K562 (cell line): Measurements from ENCODE around the gene JPH2. TPM values are rescaled to one million over a fixed set of nuclear protein-coding genes. Genes with fewer than 3 reads are reported as not detected.
A peak's percentile ranks its signal among the peaks of the same experiment; 100 is the strongest.

Experiments
- ATAC-seq: fragments of 200-7000 bp; cut with Tn5 transposase; 3 replicates; pipeline ENCODE4 v1.9.1; 2020; ENCODE audit warnings: moderate library complexity
- BruUV-seq: library from RNA; stranded (reverse); fragments of 400-500 nt; replicated peaks from 2 replicates; lab custom pipeline; 2021; lab: Mats Ljungman, UMichigan
- CTCF ChIA-PET: fragments of 300-600 bp; formaldehyde crosslinking; extraction: SDS; loops from one replicate; lab custom pipeline; 2021; ENCODE audit warnings: low intra/inter-chr PET ratio; lab: Yijun Ruan, JAX
- POLR2A ChIA-PET: fragments of 300-600, 350-650 bp; sonication (Branson Sonifier 250); formaldehyde crosslinking; extraction: SDS; loops from one replicate; lab custom pipeline; 2021; ENCODE audit warnings: antibody characterized with exemption, inconsistent platforms; lab: Yijun Ruan, JAX
- DNase-seq, 4 experiments: peaks; one replicate each; pipeline versions ENCODE4 v3.0.0 to v3.0.0-alpha.2; 2011 to 2018; ENCODE audit warnings: low spot score in 3 of 4, mixed read lengths in 3 of 4; ENCODE audit errors: extremely low read depth in 1 of 4
- FAIRE-seq: peaks from 2 replicates; lab custom pipeline; 2011; peaks lifted over from hg19 to GRCh38; lab: Jason Lieb, UNC
- H2AFZ ChIP-seq: 2 replicates; pipeline ENCODE4 v1.6.0; 2011; ENCODE audit warnings: low read depth, low read length, control low read depth, inconsistent platforms
- H3K27ac ChIP-seq: fragments of 200-600 bp; 3 replicates; pipeline ENCODE4 v1.8.0; 2011; ENCODE audit warnings: low read depth, mild to moderate bottlenecking, control low read depth, inconsistent platforms, low read length, moderate library complexity, mixed read lengths; ENCODE audit errors: extremely low read depth
- H3K27me3 ChIP-seq, 2 experiments: fragments of 300-600 bp in 1 of 2; 2 replicates in 1 of 2; 3 replicates in 1 of 2; pipeline versions ENCODE4 v1.6.0 to v1.8.0; 2011; ENCODE audit warnings: inconsistent platforms in 2 of 2, low read length in 2 of 2, mild to moderate bottlenecking in 1 of 2, mixed read lengths in 1 of 2, moderate library complexity in 1 of 2; ENCODE audit not compliant: control insufficient read depth in 2 of 2, insufficient read depth in 2 of 2
- H3K36me3 ChIP-seq: fragments of 300-600 bp; 3 replicates; pipeline ENCODE4 v1.8.0; 2011; ENCODE audit warnings: mild to moderate bottlenecking, low read length, inconsistent platforms; ENCODE audit not compliant: control insufficient read depth, insufficient read depth
- H3K4me1 ChIP-seq, 2 experiments: fragments of 200-600 bp in 1 of 2; replicated peaks in 1 of 2; 2 replicates in 1 of 2; 3 replicates in 1 of 2; pipeline versions ENCODE4 v1.5.1 to v1.8.0; 2011; ENCODE audit warnings: inconsistent platforms in 2 of 2, low read length in 2 of 2, mild to moderate bottlenecking in 1 of 2, mixed read lengths in 1 of 2, moderate library complexity in 1 of 2; ENCODE audit not compliant: control insufficient read depth in 2 of 2, insufficient read depth in 2 of 2
- H3K4me2 ChIP-seq: 2 replicates; pipeline ENCODE4 v1.6.1; 2011; ENCODE audit warnings: low read length, control low read depth, inconsistent platforms, mixed read lengths; ENCODE audit not compliant: insufficient read depth
- H3K4me3 ChIP-seq: fragments of 200-600 bp; sonication (generic), shearing (Covaris generic); 2 replicates; pipeline ENCODE4 v1.5.1; 2016; ENCODE audit warnings: control low read depth, inconsistent platforms
- H3K79me2 ChIP-seq: fragments of 200-600 bp; 3 replicates; pipeline ENCODE4 v1.8.0; 2011; ENCODE audit warnings: low read length, inconsistent platforms; ENCODE audit not compliant: control insufficient read depth, insufficient read depth
- H3K9ac ChIP-seq, 2 experiments: 2 replicates each; pipeline versions ENCODE4 v1.6.0 to v1.6.1; 2011; ENCODE audit warnings: low read depth in 2 of 2, low read length in 2 of 2, control low read depth in 1 of 2, inconsistent platforms in 1 of 2, mild to moderate bottlenecking in 1 of 2, mixed read lengths in 1 of 2; ENCODE audit not compliant: insufficient read depth in 1 of 2
- H3K9me1 ChIP-seq: one replicate; pipeline ENCODE4 v1.6.0; 2011; ENCODE audit warnings: inconsistent platforms, mild to moderate bottlenecking, low read length, moderate library complexity; ENCODE audit not compliant: control insufficient read depth, insufficient read depth
- H3K9me3 ChIP-seq: replicated peaks from 2 replicates; pipeline ENCODE4 v1.5.1; 2011; ENCODE audit warnings: low read depth, low read length, inconsistent platforms; ENCODE audit not compliant: control insufficient read depth, insufficient read depth
- H4K20me1 ChIP-seq: replicated peaks from 2 replicates; pipeline ENCODE4 v1.6.1; 2011; ENCODE audit warnings: low read length, inconsistent platforms, mixed read lengths; ENCODE audit not compliant: control insufficient read depth, insufficient read depth
- BHLHE40 ChIP-seq: IDR thresholded peaks from 2 replicates; pipeline ENCODE4 v1.6.1; 2011; ENCODE audit warnings: low read length, improper control_type of control experiment
- CBFB ChIP-seq: sonication (generic); formaldehyde crosslinking; IDR thresholded peaks from 2 replicates; pipeline ENCODE4 v1.4.0; 2020; ENCODE audit warnings: mild to moderate bottlenecking, missing genetic modification reagents
- DNMT1 ChIP-seq: fragments of 450-650 bp; IDR thresholded peaks from 2 replicates; pipeline ENCODE4 v1.6.1; 2016; ENCODE audit warnings: antibody characterized with exemption, mild to moderate bottlenecking
- FOXK1 ChIP-seq: sonication (generic); formaldehyde crosslinking; IDR thresholded peaks from 2 replicates; pipeline ENCODE4 v1.8.0; 2022; ENCODE audit warnings: missing genetic modification reagents, mild to moderate bottlenecking, borderline replicate concordance
- HNRNPLL ChIP-seq: fragments of 200-400 bp; formaldehyde crosslinking; IDR thresholded peaks from 2 replicates; pipeline ENCODE4 v1.6.1; 2017; ENCODE audit warnings: low read length, low read depth, mild to moderate bottlenecking; ENCODE audit not compliant: poor library complexity, severe bottlenecking
- IRF9 ChIP-seq: fragments of 450-650 bp; IDR thresholded peaks from 2 replicates; pipeline ENCODE4 v1.6.1; 2016; ENCODE audit warnings: missing biosample characterization, missing genetic modification characterization
- MED1 ChIP-seq: sonication (generic); formaldehyde crosslinking; IDR thresholded peaks from 2 replicates; pipeline ENCODE4 v1.8.1; 2023; ENCODE audit warnings: missing genetic modification reagents, borderline replicate concordance
- NELFE ChIP-seq: IDR thresholded peaks from 2 replicates; pipeline ENCODE4 v1.6.1; 2011; ENCODE audit warnings: mild to moderate bottlenecking; ENCODE audit not compliant: insufficient read depth, insufficient read length
- PHF20 ChIP-seq: fragments of 450-650 bp; IDR thresholded peaks from 2 replicates; pipeline ENCODE4 v1.6.1; 2018; ENCODE audit not compliant: partially characterized antibody
- PHF8 ChIP-seq: fragments of 200-600 bp; sonication (generic); IDR thresholded peaks from 2 replicates; pipeline ENCODE4 v1.6.1; 2012; ENCODE audit warnings: mixed run types, mild to moderate bottlenecking, inconsistent platforms, low read length, moderate library complexity, borderline replicate concordance
- PTTG1 ChIP-seq: fragments of 450-650 bp; IDR thresholded peaks from 2 replicates; pipeline ENCODE4 v1.6.1; 2016; ENCODE audit warnings: low read depth, mild to moderate bottlenecking, missing genetic modification characterization, missing compliant biosample characterization
- SP2 ChIP-seq: IDR thresholded peaks from 2 replicates; pipeline ENCODE4 v1.6.1; 2011; ENCODE audit warnings: mild to moderate bottlenecking, low read depth, low read length, moderate library complexity; ENCODE audit not compliant: poor library complexity, severe bottlenecking; ENCODE audit errors: extremely low read depth
- TEAD1 ChIP-seq, 2 experiments: fragments of 450-650 bp in 1 of 2; sonication (generic) in 1 of 2; formaldehyde crosslinking; IDR thresholded peaks; 2 replicates each; pipeline versions ENCODE4 v1.4.0 to v1.8.0; 2020 to 2022; ENCODE audit warnings: mild to moderate bottlenecking in 2 of 2, missing genetic modification reagents in 1 of 2
- TGIF2 ChIP-seq: sonication (generic); formaldehyde crosslinking; IDR thresholded peaks from 2 replicates; pipeline ENCODE4 v1.8.1; 2022; ENCODE audit warnings: mild to moderate bottlenecking, missing genetic modification reagents, moderate library complexity
- ZNF551 ChIP-seq: fragments of 250-450 bp; sonication (Bioruptor Pico); IDR thresholded peaks from 2 replicates; pipeline ENCODE4 v1.5.0; 2021; ENCODE audit warnings: mild to moderate bottlenecking, moderate library complexity
- ZNF778 ChIP-seq: fragments of 450-650 bp; formaldehyde crosslinking; IDR thresholded peaks from 2 replicates; pipeline ENCODE4 v1.4.0; 2020; ENCODE audit warnings: mild to moderate bottlenecking, moderate library complexity
- WGBS: fragments of 100-300 bp; shearing (Covaris generic); methylation state at CpG from one replicate; pipeline ENCODE4 v1.1.6; 2016; ENCODE audit warnings: low coverage, mixed read lengths; ENCODE audit not compliant: insufficient coverage; ENCODE audit errors: missing lambda C conversion rate; 5-methylcytosine and 5-hydroxymethylcytosine counted together
- in situ Hi-C: fragments of 300-500 bp; cut with MboI; formaldehyde crosslinking; loops from 4 replicates; pipeline ENCODE4 v1.15.0; 2018; ENCODE audit warnings: inconsistent platforms, mixed read lengths
- intact Hi-C: fragments of 100-400 bp; cut with micrococcal nuclease; formaldehyde crosslinking; loops from 2 replicates; pipeline ENCODE4 v1.14.2; 2022
- polyA plus RNA-seq, 8 experiments: library from polyadenylated mRNA; depleted of rRNA in 4 of 8; stranded (reverse) in 5 of 8; unstranded in 3 of 8; fragments of >200 nt; fragmentation: Nextera tagmentation in 2 of 8; fragmentation: Illumina TruSeq in 1 of 8; extraction: Ambion mirVana in 2 of 8; extraction: Trizol in 1 of 8; gene quantifications; 2 replicates each; pipeline versions ENCODE4 v1.2.1 to v1.2.3, GENCODE V29; 2011 to 2014; ENCODE audit warnings: inconsistent platforms in 1 of 8, missing spikeins in 1 of 8
- total RNA-seq, 7 experiments: library from RNA; depleted of rRNA in 6 of 7; stranded (reverse); fragments of >200 nt in 6 of 7; fragmentation: Illumina TruSeq in 2 of 7; extraction: Trizol in 2 of 7; gene quantifications; 2 replicates each; pipeline versions ENCODE4 v1.2.1 to v1.2.3, GENCODE V29; 2011 to 2021; ENCODE audit warnings: low replicate concordance in 1 of 7
- TF ChIP-seq, protein P1 (sequence below): IDR thresholded peaks from 3 replicates; pipeline ENCODE4 v1.6.1; 2011; ENCODE audit warnings: borderline replicate concordance, mild to moderate bottlenecking; ENCODE audit not compliant: insufficient read length, insufficient read depth
- TF ChIP-seq, protein P2 (sequence below): fragments of 250-450 bp; sonication (Bioruptor Pico); IDR thresholded peaks from 2 replicates; pipeline ENCODE4 v1.4.0; 2020; ENCODE audit warnings: mild to moderate bottlenecking

Gene JPH2
- total and polyA plus RNA-seq, 9 of the 15 experiments (the other 6 are each of a cell fraction or from before 2014, with no cell fraction given) = not detected

DNA sequence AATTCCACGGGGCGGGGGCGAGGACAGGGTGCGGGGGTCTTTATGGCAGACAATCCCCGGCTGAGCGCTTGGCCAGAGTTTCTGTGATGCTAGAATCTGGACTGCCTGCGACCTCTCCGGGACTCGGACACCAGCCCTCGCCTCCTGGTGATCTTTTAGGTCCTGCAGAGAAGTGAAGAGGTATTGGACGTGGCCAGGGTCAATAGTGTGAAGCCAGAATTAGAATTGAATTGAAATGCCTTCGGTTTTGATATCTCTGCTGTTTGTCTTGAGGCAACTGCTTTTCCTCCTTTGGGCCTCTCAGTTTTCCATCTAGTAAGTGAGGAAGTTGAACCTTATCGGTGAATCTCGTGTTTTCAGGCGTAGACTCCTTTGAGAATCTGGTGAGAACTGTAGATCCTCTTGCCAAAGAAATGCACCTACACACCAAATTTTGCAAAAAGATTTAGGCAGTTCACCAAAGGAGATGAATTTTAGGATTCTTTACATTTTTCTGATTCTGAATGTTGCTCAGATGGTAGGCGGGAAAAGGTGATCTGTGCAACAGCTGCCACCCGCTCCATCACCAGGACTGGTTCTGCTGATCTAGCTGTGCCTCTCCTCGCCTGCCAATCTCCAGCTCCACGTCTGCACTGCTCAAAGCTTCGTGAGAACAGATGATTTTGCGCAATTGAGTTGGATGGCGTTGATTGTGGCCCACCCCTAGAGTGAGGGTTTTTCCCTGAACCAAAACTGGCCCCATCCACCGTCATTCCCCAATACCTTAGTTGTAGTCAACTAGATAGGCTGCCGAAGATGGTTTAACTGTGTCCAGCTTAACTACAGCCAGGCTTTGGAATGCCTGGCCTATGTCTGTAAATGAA lies 24.4 kb upstream of the JPH2 start:
- in situ Hi-C loops = loop anchor here (5.0 to 10.0 kb wide), 3 partner anchors 171 to 393 kb away; no protein-coding TSS in a partner anchor
- POLR2A ChIA-PET = interaction anchor here (0.8 to 0.9 kb wide), 2 partner anchors 79 to 228 kb away, joined by 3 read pairs; no protein-coding TSS in a partner anchor
- DNase-seq = peak in 1 of 4 experiments; percentile 38
- TF ChIP-seq TGIF2 (CRISPR knock-in tag) (no peak), PTTG1 (no peak), ZNF551 (no peak), MED1 (CRISPR knock-in tag) (no peak), BHLHE40 (no peak), ZNF778 (CRISPR knock-in tag) (no peak), DNMT1 (no peak), PHF20 (no peak), SP2 (no peak), IRF9 (tag) (no peak), CBFB (no peak), HNRNPLL (no peak), NELFE (no peak), PHF8 (no peak), TEAD1 (CRISPR knock-in tag; IDR thresholded peaks at IDR 0.05) (no peak), FOXK1 (CRISPR knock-in tag) (no peak)
- TF ChIP-seq, protein P1, sequence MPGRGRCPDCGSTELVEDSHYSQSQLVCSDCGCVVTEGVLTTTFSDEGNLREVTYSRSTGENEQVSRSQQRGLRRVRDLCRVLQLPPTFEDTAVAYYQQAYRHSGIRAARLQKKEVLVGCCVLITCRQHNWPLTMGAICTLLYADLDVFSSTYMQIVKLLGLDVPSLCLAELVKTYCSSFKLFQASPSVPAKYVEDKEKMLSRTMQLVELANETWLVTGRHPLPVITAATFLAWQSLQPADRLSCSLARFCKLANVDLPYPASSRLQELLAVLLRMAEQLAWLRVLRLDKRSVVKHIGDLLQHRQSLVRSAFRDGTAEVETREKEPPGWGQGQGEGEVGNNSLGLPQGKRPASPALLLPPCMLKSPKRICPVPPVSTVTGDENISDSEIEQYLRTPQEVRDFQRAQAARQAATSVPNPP = no peak
- TF ChIP-seq, protein P2, sequence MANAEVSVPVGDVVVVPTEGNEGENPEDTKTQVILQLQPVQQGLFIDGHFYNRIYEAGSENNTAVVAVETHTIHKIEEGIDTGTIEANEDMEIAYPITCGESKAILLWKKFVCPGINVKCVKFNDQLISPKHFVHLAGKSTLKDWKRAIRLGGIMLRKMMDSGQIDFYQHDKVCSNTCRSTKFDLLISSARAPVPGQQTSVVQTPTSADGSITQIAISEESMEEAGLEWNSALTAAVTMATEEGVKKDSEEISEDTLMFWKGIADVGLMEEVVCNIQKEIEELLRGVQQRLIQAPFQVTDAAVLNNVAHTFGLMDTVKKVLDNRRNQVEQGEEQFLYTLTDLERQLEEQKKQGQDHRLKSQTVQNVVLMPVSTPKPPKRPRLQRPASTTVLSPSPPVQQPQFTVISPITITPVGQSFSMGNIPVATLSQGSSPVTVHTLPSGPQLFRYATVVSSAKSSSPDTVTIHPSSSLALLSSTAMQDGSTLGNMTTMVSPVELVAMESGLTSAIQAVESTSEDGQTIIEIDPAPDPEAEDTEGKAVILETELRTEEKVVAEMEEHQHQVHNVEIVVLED (CRISPR knock-in tag) = no peak

More for the DNA sequence above, 24.4 kb upstream of the JPH2 start:
- Histone ChIP-seq H3K4me1 (peaks cover 17 to 24% of the 10 kb centered on the region in 2 experiments), H3K9me1 (no peaks in the 10 kb centered on the region), H3K79me2 (peaks cover 41% of the 10 kb centered on the region), H3K4me3 (peak overlapping the region; percentile 94), H2AFZ (peak overlapping the region; percentile 85), H3K4me2 (peak overlapping the region; percentile 88), H4K20me1 (peaks cover 4% of the 10 kb centered on the region; the same call in 1 of the 2 replicates), H3K36me3 (peaks cover 2% of the 10 kb centered on the region; the same call in 2 of the 3 replicates), H3K27me3 (no peaks in the 10 kb centered on the region), H3K9me3 (no peaks in the 10 kb centered on the region), H3K27ac (peak overlapping the region; percentile 84), H3K9ac (peak overlapping the region; percentile 79 to 90)
- peak; percentile 12 for ATAC-seq
- intact Hi-C loops = loop anchor here (2.0 kb wide), 1 partner anchor 249 kb away; no protein-coding TSS in a partner anchor
- TSS peak; percentile 91 for BruUV-seq
- CTCF ChIA-PET = interaction anchor here (1.3 kb wide), 1 partner anchor 175 kb away, joined by 5 read pairs; no protein-coding TSS in a partner anchor
- peak; percentile 75 for FAIRE-seq
- WGBS = 8% methylated on average over 23 of the region's 24 CpGs
